Ishikawa (cell line): ENCODE measurements around the gene FBXL17.

ENCODE experiments used
- CEBPB ChIP-seq: IDR thresholded peaks from 2 replicates; pipeline ENCODE4 v1.6.1; 2012
- CREB1 ChIP-seq: IDR thresholded peaks from 2 replicates; pipeline ENCODE4 v1.6.1; 2012; ENCODE audit warnings: low read depth
- EGR1 ChIP-seq: IDR thresholded peaks from 2 replicates; pipeline ENCODE4 v1.6.1; 2012
- EP300 ChIP-seq: IDR thresholded peaks from 2 replicates; pipeline ENCODE4 v1.6.1; 2012; ENCODE audit warnings: borderline replicate concordance
- FOXM1 ChIP-seq: IDR thresholded peaks from 2 replicates; pipeline ENCODE4 v1.6.1; 2012; ENCODE audit warnings: low read depth, borderline replicate concordance
- MAX ChIP-seq: IDR thresholded peaks from 2 replicates; pipeline ENCODE4 v1.6.1; 2012
- NFIC ChIP-seq: IDR thresholded peaks from 2 replicates; pipeline ENCODE4 v1.6.1; 2012
- RAD21 ChIP-seq: IDR thresholded peaks from 2 replicates; pipeline ENCODE4 v1.6.1; 2012; ENCODE audit warnings: low read depth
- REST ChIP-seq: IDR thresholded peaks from 2 replicates; pipeline ENCODE4 v1.6.1; 2012; ENCODE audit warnings: low read depth, mild to moderate bottlenecking
- TAF1 ChIP-seq: IDR thresholded peaks from 2 replicates; pipeline ENCODE4 v1.6.1; 2012; ENCODE audit warnings: low read depth, mild to moderate bottlenecking
- TCF12 ChIP-seq: IDR thresholded peaks from 2 replicates; pipeline ENCODE4 v1.6.1; 2012; ENCODE audit warnings: low read depth
- TEAD4 ChIP-seq: IDR thresholded peaks from 2 replicates; pipeline ENCODE4 v1.6.1; 2012
- USF1 ChIP-seq: IDR thresholded peaks from 2 replicates; pipeline ENCODE4 v1.6.1; 2012
- YY1 ChIP-seq: IDR thresholded peaks from 2 replicates; pipeline ENCODE4 v1.6.1; 2012; ENCODE audit warnings: low read depth
- ZBTB7A ChIP-seq: IDR thresholded peaks from 2 replicates; pipeline ENCODE4 v1.6.1; 2012; ENCODE audit warnings: low read depth

FBXL17 gene

GRCh38 chr5:108372369-108372768, 9.5 kb downstream of the FBXL17 start:
- TF ChIP-seq CEBPB (no peak), YY1 (no peak), TCF12 (no peak), RAD21 (no peak), USF1 (no peak), REST (no peak), FOXM1 (no peak), EGR1 (no peak), MAX (no peak), TEAD4 (no peak), EP300 (no peak), TAF1 (no peak), CREB1 (no peak), ZBTB7A (no peak), NFIC (no peak)

- TF ChIP-seq REST = no peak
- no peak for TF ChIP-seq MAX
Measured at GRCh38 chr5:108371263-108371662, 10.6 kb downstream of the FBXL17 start.

- TF ChIP-seq USF1 (no peak), TEAD4 (no peak), ZBTB7A (no peak), MAX (no peak), EGR1 (no peak), EP300 (no peak), FOXM1 (no peak), CREB1 (no peak)
Measured at GRCh38 chr5:108369167-108369566, 12.7 kb downstream of the FBXL17 start.

- TF ChIP-seq CEBPB = no peak
- no peak for TF ChIP-seq NFIC
Measured at GRCh38 chr5:108367679-108368334, 14.1 kb downstream of the FBXL17 start.

- TF ChIP-seq CEBPB (no peak), NFIC (no peak), FOXM1 (no peak), EGR1 (no peak), USF1 (no peak)
Measured at GRCh38 chr5:108366500-108366899, 15.4 kb downstream of the FBXL17 start.

- no peak for TF ChIP-seq FOXM1
Measured at GRCh38 chr5:108361771-108362170, 20.1 kb downstream of the FBXL17 start.

- no peak for TF ChIP-seq YY1
- no peak for TF ChIP-seq CEBPB
- no peak for TF ChIP-seq TCF12
- no peak for TF ChIP-seq EP300
- no peak for TF ChIP-seq TEAD4
- TF ChIP-seq TAF1 = no peak
- TF ChIP-seq REST = no peak
- no peak for TF ChIP-seq USF1
- no peak for TF ChIP-seq ZBTB7A
Measured at GRCh38 chr5:108361239-108361638, 20.7 kb downstream of the FBXL17 start.
